H1 (cell line): ENCODE data around the gene TOR1AIP1. TPM values are rescaled to one million over a fixed set of nuclear protein-coding genes. Genes with fewer than 3 reads are reported as not detected.

ENCODE experiments used
- CREB1 ChIP-seq: IDR thresholded peaks from 2 replicates; pipeline ENCODE4 v1.6.1; 2012; ENCODE audit warnings: inconsistent platforms
- KDM4A ChIP-seq: IDR thresholded peaks from one replicate; pipeline ENCODE4 v1.7.1; 2012; ENCODE audit warnings: low read depth, mild to moderate bottlenecking, moderate library complexity, low read length, inconsistent platforms; ENCODE audit not compliant: severe bottlenecking
- MAFK ChIP-seq: IDR thresholded peaks from 2 replicates; pipeline ENCODE4 v1.6.1; 2012; ENCODE audit warnings: low read depth, mild to moderate bottlenecking, improper control_type of control experiment, low read length
- SP4 ChIP-seq: IDR thresholded peaks from 2 replicates; pipeline ENCODE4 v1.6.1; 2012; ENCODE audit warnings: low read length, inconsistent platforms
- SRF ChIP-seq: IDR thresholded peaks from 2 replicates; pipeline ENCODE4 v1.6.1; 2011; ENCODE audit warnings: mild to moderate bottlenecking, low read depth, low read length, moderate library complexity
- polyA plus RNA-seq, 7 experiments: library from polyadenylated mRNA; depleted of rRNA in 3 of 7; stranded (reverse) in 5 of 7; unstranded in 2 of 7; fragments of >200 nt in 5 of 7; fragments of 200-250 nt in 2 of 7; gene quantifications; 1 replicate in 5 of 7; 2 replicates in 1 of 7; 4 replicates in 1 of 7; pipeline versions ENCODE4 v1.2.1 to v1.2.3, GENCODE V29; 2011 to 2013; ENCODE audit warnings: missing spikeins in 2 of 7, mixed read lengths in 2 of 7
- total RNA-seq: library from RNA; stranded (reverse); fragmentation: NEBNext Ultra II Directional; extraction: Animal tissue kit (Norgen Biotek cat#: 25700); gene quantifications from 2 replicates; pipeline ENCODE4 v1.2.1, GENCODE V29; 2021
- TF ChIP-seq, protein P1 (sequence below): IDR thresholded peaks from 2 replicates; pipeline ENCODE4 v1.6.1; 2012; ENCODE audit warnings: inconsistent platforms

Gene TOR1AIP1
- total and polyA plus RNA-seq, 2 of the 8 experiments (the other 6 are each of a cell fraction or from before 2014, with no cell fraction given), result 5.7 to 22.8 TPM

DNA sequence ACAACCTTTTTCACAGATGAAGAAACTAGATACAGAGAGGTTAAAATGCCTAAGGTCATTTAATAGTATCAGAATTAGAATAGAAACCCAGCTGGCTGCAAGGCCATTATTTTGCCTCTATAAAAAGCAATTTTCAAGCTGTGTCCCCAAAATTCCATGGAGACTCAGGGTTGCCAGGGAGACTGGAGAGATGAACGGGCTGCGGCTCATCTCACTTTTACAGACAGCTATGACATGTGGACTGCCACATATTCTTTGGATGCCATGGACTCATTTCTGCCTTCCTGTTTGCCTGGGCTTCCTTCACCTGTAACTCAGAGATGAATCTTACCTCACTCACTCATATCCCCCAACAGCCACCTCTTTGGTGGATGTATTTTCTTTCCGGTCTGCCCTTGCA lies 21.4 kb upstream of the TOR1AIP1 start (continued):
- TF ChIP-seq, protein P1, sequence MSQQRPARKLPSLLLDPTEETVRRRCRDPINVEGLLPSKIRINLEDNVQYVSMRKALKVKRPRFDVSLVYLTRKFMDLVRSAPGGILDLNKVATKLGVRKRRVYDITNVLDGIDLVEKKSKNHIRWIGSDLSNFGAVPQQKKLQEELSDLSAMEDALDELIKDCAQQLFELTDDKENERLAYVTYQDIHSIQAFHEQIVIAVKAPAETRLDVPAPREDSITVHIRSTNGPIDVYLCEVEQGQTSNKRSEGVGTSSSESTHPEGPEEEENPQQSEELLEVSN, result no peak
- TF ChIP-seq SP4 (no peak), SRF (no peak), KDM4A (no peak), CREB1 (no peak), MAFK (no peak)
